ENCODE measurements around the gene BCAS3.

- TF ChIP-seq CTCF (IDR thresholded peaks at IDR 0.05; ENCODE audit: insufficient read depth, low read depth, low read length) (no peak), EZH2 (IDR thresholded peaks at IDR 0.05; ENCODE audit: insufficient read depth, low read length) (no peak)
These were observed 114.7 kb downstream of the BCAS3 start for GRCh38 chr17:60792250-60792898.
